Smooth muscle cell (in vitro differentiated cells): ENCODE results near the gene PIK3R6. TPM values are rescaled to one million over a fixed set of nuclear protein-coding genes. Genes with fewer than 3 reads are reported as not detected.
A peak's percentile ranks its signal among the peaks of the same experiment; 100 is the strongest.

Experiments used
- DNase-seq: peaks from one replicate; lab custom pipeline; 2025; ENCODE audit not compliant: unreplicated experiment; lab: John Stamatoyannopoulos, UW
- H2AFZ ChIP-seq: fragments of 200-600 bp; sonication (generic); 2 replicates; pipeline ENCODE4 v1.6.0; 2016; ENCODE audit warnings: antibody characterized with exemption, low read depth, mild to moderate bottlenecking
- H3F3A ChIP-seq: fragments of 200-600 bp; sonication (generic); 2 replicates; pipeline ENCODE4 v1.6.0; 2017; ENCODE audit warnings: antibody characterized with exemption, low read depth
- H3K27ac ChIP-seq: fragments of 200-600 bp; sonication (generic); 2 replicates; pipeline ENCODE4 v1.5.1; 2016; ENCODE audit warnings: low read depth, mild to moderate bottlenecking
- H3K27me3 ChIP-seq: fragments of 200-600 bp; sonication (generic); 2 replicates; pipeline ENCODE4 v1.6.1; 2016; ENCODE audit warnings: low read depth, mild to moderate bottlenecking
- H3K36me3 ChIP-seq: fragments of 200-600 bp; sonication (generic); 2 replicates; pipeline ENCODE4 v1.5.1; 2016; ENCODE audit warnings: low read depth
- H3K4me1 ChIP-seq: fragments of 200-600 bp; sonication (generic); 2 replicates; pipeline ENCODE4 v1.5.1; 2016; ENCODE audit warnings: low read depth
- H3K4me2 ChIP-seq: fragments of 200-600 bp; sonication (generic); 2 replicates; pipeline ENCODE4 v1.6.0; 2016; ENCODE audit warnings: mild to moderate bottlenecking
- H3K4me3 ChIP-seq: fragments of 200-600 bp; sonication (generic); 2 replicates; pipeline ENCODE4 v1.5.1; 2016; ENCODE audit warnings: mild to moderate bottlenecking
- H3K79me2 ChIP-seq: fragments of 200-600 bp; sonication (generic); 2 replicates; pipeline ENCODE4 v1.6.0; 2016; ENCODE audit warnings: low read depth, mild to moderate bottlenecking
- H3K9ac ChIP-seq: fragments of 200-600 bp; sonication (generic); 2 replicates; pipeline ENCODE4 v1.6.0; 2016; ENCODE audit warnings: low read depth
- H3K9me3 ChIP-seq: fragments of 200-600 bp; sonication (generic); replicated peaks from 2 replicates; pipeline ENCODE4 v1.5.1; 2016; ENCODE audit warnings: low read depth
- H4K20me1 ChIP-seq: fragments of 200-600 bp; sonication (generic); 2 replicates; pipeline ENCODE4 v1.6.0; 2016; ENCODE audit warnings: low read depth
- CTCF ChIP-seq: fragments of 200-600 bp; sonication (generic); IDR thresholded peaks from 2 replicates; pipeline ENCODE4 v1.5.1; 2017; ENCODE audit warnings: borderline replicate concordance, mild to moderate bottlenecking, antibody characterized with exemption; ENCODE audit not compliant: insufficient read depth, poor library complexity, severe bottlenecking
- WGBS: methylation state at CpG from one replicate; pipeline ENCODE4 v1.1.7; 2016; ENCODE audit warnings: low lambda C conversion rate; 5-methylcytosine and 5-hydroxymethylcytosine counted together
- polyA plus RNA-seq: library from polyadenylated mRNA; unstranded; fragments of >200 nt; fragmentation: Nextera tagmentation; extraction: Ambion mirVana; gene quantifications from 2 replicates; pipeline ENCODE4 v1.2.1, GENCODE V29; 2016
- total RNA-seq: library from RNA; depleted of rRNA; stranded (reverse); fragments of >200 nt; gene quantifications from 2 replicates; pipeline ENCODE4 v1.2.3, GENCODE V29; 2014

Gene PIK3R6
- total and polyA plus RNA-seq, 2 experiments from 2014 or later = not detected

GRCh38 chr17:8757189-8757588 lies 110.3 kb downstream of the PIK3R6 start:
- no peak overlapping the region for H3K4me2 ChIP-seq
- WGBS = 97% methylated on average over 13 of the region's 13 CpGs
- H3K9me3 ChIP-seq = no peaks in the 10 kb centered on the region
- H3K9ac ChIP-seq = no peak overlapping the region
- no peak for TF ChIP-seq CTCF
- H4K20me1 ChIP-seq = no peaks in the 10 kb centered on the region
- H3K4me1 ChIP-seq = no peaks in the 10 kb centered on the region
- no peaks in the 10 kb centered on the region for H3F3A ChIP-seq
- DNase-seq = no peak
- no peaks in the 10 kb centered on the region for H3K36me3 ChIP-seq
- H3K27me3 ChIP-seq = no peaks in the 10 kb centered on the region
- no peak overlapping the region for H3K27ac ChIP-seq
- H3K79me2 ChIP-seq = no peaks in the 10 kb centered on the region
- H2AFZ ChIP-seq = no peak overlapping the region
- H3K4me3 ChIP-seq = no peak overlapping the region

- Histone ChIP-seq H3F3A (no peaks in the 10 kb centered on the region), H2AFZ (no peak overlapping the region), H3K27ac (no peak overlapping the region), H3K36me3 (no peaks in the 10 kb centered on the region), H3K4me1 (no peaks in the 10 kb centered on the region), H3K4me3 (no peak overlapping the region), H3K79me2 (no peaks in the 10 kb centered on the region), H3K27me3 (no peaks in the 10 kb centered on the region), H4K20me1 (no peaks in the 10 kb centered on the region), H3K9me3 (no peaks in the 10 kb centered on the region), H3K4me2 (no peak overlapping the region), H3K9ac (no peak overlapping the region)
- no peak for TF ChIP-seq CTCF
- no peak for DNase-seq
- 94% methylated on average over 12 of the region's 12 CpGs for WGBS
These were observed 111.8 kb downstream of the PIK3R6 start for GRCh38 chr17:8755590-8756255.

- Histone ChIP-seq H3F3A (no peaks in the 10 kb centered on the region), H3K27me3 (no peaks in the 10 kb centered on the region), H3K36me3 (no peaks in the 10 kb centered on the region), H3K79me2 (no peaks in the 10 kb centered on the region), H2AFZ (no peak overlapping the region), H3K4me2 (no peak overlapping the region), H3K9me3 (no peaks in the 10 kb centered on the region), H4K20me1 (no peaks in the 10 kb centered on the region), H3K4me1 (no peaks in the 10 kb centered on the region), H3K27ac (no peak overlapping the region), H3K4me3 (no peak overlapping the region), H3K9ac (no peak overlapping the region)
- TF ChIP-seq CTCF = no peak
- 74% methylated on average over 8 of the region's 8 CpGs for WGBS
- DNase-seq = no peak
These were observed 112.6 kb downstream of the PIK3R6 start for GRCh38 chr17:8754890-8755289.

GRCh38 chr17:8753976-8754440 lies 113.5 kb downstream of the PIK3R6 start:
- Histone ChIP-seq H2AFZ (no peak overlapping the region), H3K4me2 (no peak overlapping the region), H3K27ac (no peak overlapping the region), H3K4me1 (no peaks in the 10 kb centered on the region), H3K4me3 (no peak overlapping the region), H3K27me3 (no peaks in the 10 kb centered on the region), H3F3A (no peaks in the 10 kb centered on the region), H3K36me3 (no peaks in the 10 kb centered on the region), H3K9ac (no peak overlapping the region), H4K20me1 (no peaks in the 10 kb centered on the region), H3K79me2 (no peaks in the 10 kb centered on the region), H3K9me3 (no peaks in the 10 kb centered on the region)
- DNase-seq = no peak
- 43% methylated on average over 1 of the region's 1 CpG for WGBS
- peak; percentile 30 for TF ChIP-seq CTCF
